Mesenchymal stem cell (in vitro differentiated cells and primary cell): ENCODE measurements around the gene KIAA0513.

Experiments used
- DNase-seq: peaks from one replicate; pipeline ENCODE4 v3.0.0-alpha.2; 2013
- H2AFZ ChIP-seq: one replicate; pipeline ENCODE4 v1.6.1; 2013; ENCODE audit warnings: low read depth, mild to moderate bottlenecking, control low read depth, inconsistent platforms, low read length, moderate library complexity
- H2AK5ac ChIP-seq: 2 replicates; pipeline ENCODE4 v1.6.1; 2013; ENCODE audit warnings: low read length, moderate library complexity, mild to moderate bottlenecking, inconsistent platforms; ENCODE audit not compliant: severe bottlenecking
- H2BK120ac ChIP-seq: one replicate; pipeline ENCODE4 v1.6.1; 2013; ENCODE audit warnings: low read depth, mild to moderate bottlenecking, inconsistent platforms, low read length, moderate library complexity
- H2BK12ac ChIP-seq, 2 experiments: one replicate each; pipeline ENCODE4 v1.6.1; 2013; ENCODE audit warnings: inconsistent platforms in 2 of 2, low read length in 2 of 2, mild to moderate bottlenecking in 2 of 2, moderate library complexity in 2 of 2, control low read depth in 1 of 2
- H2BK15ac ChIP-seq: one replicate; pipeline ENCODE4 v1.6.1; 2013; ENCODE audit warnings: mild to moderate bottlenecking, low read depth, inconsistent platforms; ENCODE audit not compliant: poor library complexity, severe bottlenecking
- H2BK5ac ChIP-seq: 2 replicates; pipeline ENCODE4 v1.6.1; 2013; ENCODE audit warnings: low read depth, mild to moderate bottlenecking, low read length, control low read depth, inconsistent platforms; ENCODE audit not compliant: poor library complexity, severe bottlenecking
- H3K14ac ChIP-seq, 2 experiments: one replicate each; pipeline ENCODE4 v1.6.1; 2013; ENCODE audit warnings: inconsistent platforms in 2 of 2, low read length in 2 of 2, control low read depth in 1 of 2, mild to moderate bottlenecking in 1 of 2, moderate library complexity in 1 of 2
- H3K18ac ChIP-seq, 2 experiments: one replicate each; pipeline ENCODE4 v1.6.1; 2013; ENCODE audit warnings: inconsistent platforms in 2 of 2, low read length in 2 of 2, control low read depth in 1 of 2, low read depth in 1 of 2, mild to moderate bottlenecking in 1 of 2
- H3K23ac ChIP-seq, 2 experiments: one replicate each; pipeline ENCODE4 v1.6.1; 2013; ENCODE audit warnings: inconsistent platforms in 2 of 2, low read length in 2 of 2, mild to moderate bottlenecking in 2 of 2, moderate library complexity in 2 of 2, control low read depth in 1 of 2
- H3K27ac ChIP-seq: 2 replicates; pipeline ENCODE4 v1.5.1; 2013; ENCODE audit warnings: mild to moderate bottlenecking, moderate library complexity, low read length, control low read depth, inconsistent platforms; ENCODE audit not compliant: poor library complexity, severe bottlenecking
- H3K27me3 ChIP-seq, 2 experiments: 2 replicates each; pipeline versions ENCODE4 v1.6.1 to v1.7.0; 2013; ENCODE audit warnings: low read length in 2 of 2, mild to moderate bottlenecking in 2 of 2, moderate library complexity in 2 of 2, control low read depth in 1 of 2, inconsistent platforms in 1 of 2; ENCODE audit not compliant: control insufficient read depth in 1 of 2, insufficient read depth in 1 of 2
- H3K36me3 ChIP-seq, 2 experiments: 2 replicates each; pipeline versions ENCODE4 v1.6.1 to v1.7.0; 2013; ENCODE audit warnings: low read length in 2 of 2, control low read depth in 1 of 2, inconsistent platforms in 1 of 2, low read depth in 1 of 2, mild to moderate bottlenecking in 1 of 2; ENCODE audit not compliant: insufficient read depth in 2 of 2, control insufficient read depth in 1 of 2
- H3K4ac ChIP-seq, 2 experiments: one replicate each; pipeline ENCODE4 v1.6.1; 2013; ENCODE audit warnings: inconsistent platforms in 2 of 2, low read length in 2 of 2, mild to moderate bottlenecking in 2 of 2, moderate library complexity in 2 of 2, control low read depth in 1 of 2, low read depth in 1 of 2
- H3K4me1 ChIP-seq: 2 replicates; pipeline ENCODE4 v1.6.1; 2013; ENCODE audit warnings: low read depth, low read length, control low read depth; ENCODE audit not compliant: control insufficient read depth, insufficient read depth
- H3K4me2 ChIP-seq: 2 replicates; pipeline ENCODE4 v1.6.1; 2013; ENCODE audit warnings: low read length, mild to moderate bottlenecking, inconsistent platforms; ENCODE audit not compliant: poor library complexity, severe bottlenecking
- H3K4me3 ChIP-seq, 2 experiments: 2 replicates each; pipeline versions ENCODE4 v1.5.1 to v1.7.0; 2013; ENCODE audit warnings: low read length in 2 of 2, mild to moderate bottlenecking in 2 of 2, control low read depth in 1 of 2, low read depth in 1 of 2; ENCODE audit not compliant: insufficient read depth in 1 of 2
- H3K79me1 ChIP-seq: replicated peaks from 2 replicates; pipeline ENCODE4 v1.6.1; 2013; ENCODE audit warnings: mild to moderate bottlenecking, control low read depth, low read length, inconsistent platforms; ENCODE audit not compliant: poor library complexity, severe bottlenecking
- H3K9ac ChIP-seq: 2 replicates; pipeline ENCODE4 v1.7.0; 2013; ENCODE audit warnings: mild to moderate bottlenecking, low read length, moderate library complexity
- H3K9me3 ChIP-seq: 2 replicates; pipeline ENCODE4 v1.7.0; 2013; ENCODE audit warnings: mild to moderate bottlenecking, low read length; ENCODE audit not compliant: control insufficient read depth
- H4K8ac ChIP-seq: one replicate; pipeline ENCODE4 v1.6.1; 2013; ENCODE audit warnings: inconsistent platforms, mild to moderate bottlenecking, low read length, moderate library complexity
- H4K91ac ChIP-seq: one replicate; pipeline ENCODE4 v1.6.1; 2013; ENCODE audit warnings: mild to moderate bottlenecking, low read length, inconsistent platforms
- WGBS: methylation state at CpG from one replicate; pipeline ENCODE4 v1.1.7; 2013; ENCODE audit warnings: mixed read lengths; 5-methylcytosine and 5-hydroxymethylcytosine counted together

KIAA0513 gene

DNA sequence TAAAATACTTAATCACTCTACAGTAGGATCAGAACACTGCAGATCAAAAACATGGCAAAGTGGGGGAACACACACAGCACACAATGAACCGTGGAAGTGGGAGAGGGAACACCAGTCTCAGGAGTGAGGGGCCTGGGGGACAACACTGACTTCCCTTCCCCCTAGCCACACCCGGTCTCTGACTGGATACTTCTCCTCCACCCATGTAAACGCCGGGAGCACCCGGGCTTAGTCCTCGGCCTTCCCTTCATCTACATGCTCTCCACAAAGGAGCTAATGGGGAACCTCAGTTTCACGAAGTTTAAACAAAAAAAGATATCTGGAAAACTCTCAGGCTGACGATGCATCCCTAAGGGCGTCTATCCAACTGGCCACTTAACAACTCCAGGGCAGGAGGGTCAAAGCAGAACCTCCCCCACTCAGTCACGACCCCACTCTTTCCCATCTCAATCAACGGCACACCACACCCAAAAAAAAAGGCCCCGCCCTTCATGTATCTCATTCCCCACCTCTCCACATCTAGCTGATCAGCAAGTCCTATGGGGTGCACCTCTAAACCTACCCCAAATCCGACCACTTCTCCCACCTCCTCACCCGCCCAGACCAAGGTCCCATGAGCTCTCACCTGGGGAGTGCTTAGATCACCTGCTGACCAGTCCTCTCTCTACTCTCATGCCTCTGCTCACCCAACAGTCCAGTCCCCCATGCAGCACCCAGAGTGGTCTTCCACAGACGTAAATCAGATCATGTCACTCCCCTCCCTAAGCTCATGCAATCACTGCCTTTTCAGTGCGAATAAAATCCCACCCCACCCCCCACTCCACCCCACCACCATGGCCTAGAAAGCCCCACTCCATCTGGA lies 23.6 kb upstream of the KIAA0513 start:
- Histone ChIP-seq H3K27ac (peak overlapping the region; percentile 99), H4K91ac (peak overlapping the region; percentile 77), H4K8ac (peak overlapping the region; percentile 70), H2BK12ac (peak overlapping the region; percentile 59 to 69), H3K14ac (no peak overlapping the region), H2BK15ac (peak overlapping the region; percentile 98), H3K36me3 (peaks cover 3 to 23% of the 10 kb centered on the region in 2 experiments), H3K4me2 (no peak overlapping the region), H3K9ac (peak overlapping the region; percentile 89), H2AK5ac (peak overlapping the region; percentile 72), H2AFZ (no peak overlapping the region), H3K4ac (peak overlapping the region; percentile 63 to 82), H3K9me3 (no peaks in the 10 kb centered on the region), H2BK5ac (peak overlapping the region; percentile 9), H3K4me1 (peaks cover 40% of the 10 kb centered on the region), H2BK120ac (peak overlapping the region; percentile 74), H3K23ac (no peak overlapping the region), H3K27me3 (no peaks in the 10 kb centered on the region), H3K18ac (peak overlapping the region; percentile 75 to 99), H3K79me1 (no peaks in the 10 kb centered on the region), H3K4me3 (peak overlapping the region in 1 of 2 experiments; percentile 69)
- WGBS, result 66% methylated on average over 16 of the region's 16 CpGs
- DNase-seq, result no peak

DNA sequence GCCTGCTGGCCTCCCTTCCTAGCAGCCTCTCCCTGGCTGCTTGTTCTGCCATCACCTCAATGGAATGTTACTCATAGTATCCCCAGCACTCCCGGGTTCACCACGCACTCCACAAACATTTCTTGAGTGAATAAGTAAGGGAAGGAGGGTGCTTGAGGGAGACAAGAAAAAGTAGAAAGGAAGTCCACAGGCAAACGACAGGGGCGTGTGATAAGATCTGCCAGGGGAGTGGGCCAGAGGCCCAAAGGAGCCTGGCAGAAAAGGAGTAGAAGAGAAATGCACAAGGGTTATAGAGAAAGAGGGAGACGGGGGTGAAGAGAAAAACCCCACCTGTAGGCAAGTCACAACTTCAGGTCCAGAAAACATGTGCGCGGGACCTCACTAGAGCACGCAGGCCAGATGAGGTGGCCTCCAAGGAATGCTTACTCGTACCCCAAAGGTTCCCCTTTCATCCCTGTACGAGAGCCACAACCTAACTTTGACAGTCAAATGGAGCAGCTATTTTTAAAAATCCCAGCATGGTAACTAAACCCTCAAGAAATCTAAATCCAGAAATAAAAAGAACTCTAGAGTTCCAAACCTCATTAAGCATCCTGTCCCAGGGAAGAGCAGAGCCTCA lies 22.9 kb upstream of the KIAA0513 start:
- H3K9ac ChIP-seq, result peak overlapping the region; percentile 89
- H3K4ac ChIP-seq, result peak overlapping the region; percentile 81 to 96
- H2BK12ac ChIP-seq, result peak overlapping the region; percentile 69 to 70

DNA sequence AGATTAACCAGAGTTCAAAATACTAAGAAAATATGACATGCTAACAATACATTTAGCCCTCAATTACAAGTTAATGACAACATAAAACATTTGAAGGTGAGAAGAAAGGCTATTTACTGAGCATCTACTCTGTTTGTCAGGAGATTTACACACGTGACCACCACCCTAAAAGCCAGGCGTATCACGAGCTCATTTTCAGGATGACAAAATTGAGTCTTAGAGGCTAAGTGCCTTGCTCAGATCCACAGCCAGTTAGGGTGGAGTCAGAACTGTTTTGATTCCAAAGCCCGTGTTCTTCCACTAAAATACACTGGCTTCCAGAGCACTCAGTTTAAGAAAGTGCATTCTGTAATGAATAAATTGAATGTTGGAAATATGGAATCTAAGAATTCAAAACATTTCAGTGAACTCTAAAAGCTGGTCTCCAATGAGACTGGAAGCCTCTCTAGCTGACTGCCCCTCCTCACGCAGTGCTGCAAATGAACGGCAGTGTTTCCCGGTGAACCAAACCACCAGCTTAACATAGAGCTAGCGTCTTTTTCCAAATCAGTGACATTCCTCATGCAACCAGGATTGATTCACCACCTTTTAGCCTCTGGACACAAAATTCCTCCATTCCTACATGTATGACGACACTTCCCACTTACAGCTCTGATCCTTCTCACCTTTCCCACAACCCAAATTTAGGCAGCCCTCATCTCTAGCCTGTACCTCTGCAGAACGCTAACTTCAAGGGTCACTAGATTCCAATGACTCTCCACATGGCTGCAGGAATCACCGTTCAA lies 22.1 kb upstream of the KIAA0513 start:
- Histone ChIP-seq H2AK5ac (peak overlapping the region; percentile 84), H3K23ac (peak overlapping the region in 1 of 2 experiments; percentile 9), H3K4me3 (peak overlapping the region in 1 of 2 experiments; percentile 61), H2BK15ac (no peak overlapping the region), H3K36me3 (peaks cover 3 to 14% of the 10 kb centered on the region in 2 experiments), H3K9me3 (no peaks in the 10 kb centered on the region), H3K79me1 (no peaks in the 10 kb centered on the region), H2BK120ac (peak overlapping the region; percentile 74), H2BK5ac (peak overlapping the region; percentile 39), H3K4ac (no peak overlapping the region), H3K4me2 (peak overlapping the region; percentile 3), H3K9ac (peak overlapping the region; percentile 89), H3K27ac (peak overlapping the region; percentile 99), H4K8ac (peak overlapping the region; percentile 12), H2AFZ (no peak overlapping the region), H3K14ac (no peak overlapping the region), H3K4me1 (peaks cover 43% of the 10 kb centered on the region), H2BK12ac (peak overlapping the region; percentile 6 to 56), H4K91ac (no peak overlapping the region), H3K18ac (peak overlapping the region; percentile 11 to 37), H3K27me3 (no peaks in the 10 kb centered on the region)
- DNase-seq, result peak; percentile 57
- WGBS, result 62% methylated on average over 10 of the region's 11 CpGs

More for the DNA sequence above, 22.9 kb upstream of the KIAA0513 start:
- H2BK120ac ChIP-seq, result peak overlapping the region; percentile 74
- H2AK5ac ChIP-seq, result peak overlapping the region; percentile 87
- H3K27ac ChIP-seq, result peak overlapping the region; percentile 99
- H3K18ac ChIP-seq, result peak overlapping the region; percentile 85 to 99
- H3K14ac ChIP-seq, result no peak overlapping the region
- peak overlapping the region; percentile 73 for H4K8ac ChIP-seq
- H2BK15ac ChIP-seq, result peak overlapping the region; percentile 20
- peak overlapping the region in 1 of 2 experiments; percentile 61 for H3K4me3 ChIP-seq
- peak overlapping the region; percentile 86 for H2BK5ac ChIP-seq
- no peaks in the 10 kb centered on the region for H3K9me3 ChIP-seq
- no peaks in the 10 kb centered on the region for H3K27me3 ChIP-seq
- peak overlapping the region; percentile 65 for H3K4me2 ChIP-seq
- peak overlapping the region; percentile 75 for H4K91ac ChIP-seq
- H3K4me1 ChIP-seq, result peaks cover 40% of the 10 kb centered on the region
- peaks cover 3 to 21% of the 10 kb centered on the region in 2 experiments for H3K36me3 ChIP-seq
- H3K23ac ChIP-seq, result no peak overlapping the region
- 24% methylated on average over 8 of the region's 10 CpGs for WGBS
- no peaks in the 10 kb centered on the region for H3K79me1 ChIP-seq
- H2AFZ ChIP-seq, result no peak overlapping the region
- peak; percentile 91 for DNase-seq
